Activated naive CD4-positive, alpha-beta T cell treated with Interleukin-2 at 50 U/mL for 16 hours (primary cell): ENCODE measurements around the gene MICAL3.

ENCODE experiments used
- DNase-seq: peaks from one replicate; pipeline ENCODE4 v3.0.0-alpha.2; 2020

MICAL3 gene

DNA sequence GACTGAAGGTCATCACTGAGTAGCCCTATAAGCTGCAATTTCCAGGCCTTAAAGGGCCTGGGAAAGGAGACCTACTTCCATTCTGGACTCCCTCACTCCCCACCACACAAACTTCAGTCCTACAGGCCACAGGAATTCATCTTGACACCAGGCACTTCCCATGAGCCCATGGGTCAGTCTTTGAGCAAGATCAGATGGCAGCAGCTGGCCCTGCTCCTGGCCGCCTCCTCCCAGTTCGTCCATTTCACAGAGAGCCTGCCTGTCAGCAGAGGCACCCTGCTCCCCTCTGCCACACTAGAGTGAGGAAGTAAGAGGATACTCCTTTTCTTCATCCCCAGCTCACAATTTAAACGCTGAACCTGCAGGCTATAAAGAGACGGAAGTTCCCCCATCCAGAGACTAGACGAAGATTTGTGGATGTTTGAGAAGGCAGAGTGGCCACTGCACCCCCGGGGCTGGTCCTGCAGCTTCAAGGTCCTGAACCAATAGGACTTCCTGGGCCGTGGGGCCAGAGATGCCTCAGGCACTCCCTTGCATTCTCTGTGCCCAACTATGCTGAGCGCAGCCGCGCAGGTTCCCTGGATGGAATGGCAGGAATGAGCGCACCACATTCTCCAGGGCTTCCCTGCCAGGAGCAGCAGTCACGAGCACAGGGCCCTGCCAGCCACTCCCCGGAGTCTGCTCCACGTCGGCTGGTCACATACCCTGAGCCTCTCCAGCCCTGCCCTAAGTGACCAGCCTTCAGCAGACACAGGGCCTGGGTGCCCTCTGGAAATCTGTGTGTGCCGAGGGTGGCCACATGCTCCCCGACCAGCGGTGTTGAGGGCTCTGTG, 216.6 kb downstream of the MICAL3 start:
- no peak for DNase-seq

DNA sequence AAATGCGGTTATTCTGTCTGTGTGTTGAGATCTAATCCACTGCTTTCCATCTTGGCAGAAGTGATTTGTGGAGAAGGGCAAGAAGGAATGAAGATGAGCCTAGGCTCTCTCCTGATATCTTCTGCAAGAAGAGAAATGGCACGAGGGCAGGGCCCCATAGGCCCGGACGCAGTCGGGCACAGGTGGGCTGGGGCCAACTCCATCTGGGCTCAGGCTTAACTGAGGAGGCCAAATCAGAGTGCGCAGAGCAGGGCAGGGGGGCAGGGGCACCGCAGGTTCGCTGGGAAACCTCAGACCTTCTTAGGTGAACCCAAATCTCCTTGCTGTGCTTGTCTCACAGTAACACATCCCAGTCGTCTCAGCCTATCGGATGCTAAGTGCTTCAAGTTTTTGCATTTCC, 217.3 kb downstream of the MICAL3 start:
- DNase-seq, result no peak

DNA sequence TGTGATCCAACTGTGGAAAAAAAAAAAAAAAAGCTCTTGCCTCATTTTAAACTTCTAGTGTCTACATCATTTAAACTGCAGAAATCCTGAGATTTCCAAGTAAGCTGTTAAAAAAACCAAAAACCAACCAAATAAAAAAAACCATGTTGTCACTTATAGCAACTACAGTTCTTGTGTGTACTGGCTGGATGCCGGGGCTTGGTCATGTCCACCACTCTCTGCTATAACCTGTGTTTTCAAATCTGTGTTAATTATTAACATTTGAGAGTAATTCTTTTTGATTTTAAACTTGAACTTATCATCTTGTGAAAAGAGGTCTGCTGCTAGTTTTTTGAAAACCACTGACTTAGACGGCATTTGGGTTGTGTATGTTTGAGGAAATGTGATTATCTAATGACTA, 217.9 kb downstream of the MICAL3 start:
- DNase-seq, result no peak

DNA sequence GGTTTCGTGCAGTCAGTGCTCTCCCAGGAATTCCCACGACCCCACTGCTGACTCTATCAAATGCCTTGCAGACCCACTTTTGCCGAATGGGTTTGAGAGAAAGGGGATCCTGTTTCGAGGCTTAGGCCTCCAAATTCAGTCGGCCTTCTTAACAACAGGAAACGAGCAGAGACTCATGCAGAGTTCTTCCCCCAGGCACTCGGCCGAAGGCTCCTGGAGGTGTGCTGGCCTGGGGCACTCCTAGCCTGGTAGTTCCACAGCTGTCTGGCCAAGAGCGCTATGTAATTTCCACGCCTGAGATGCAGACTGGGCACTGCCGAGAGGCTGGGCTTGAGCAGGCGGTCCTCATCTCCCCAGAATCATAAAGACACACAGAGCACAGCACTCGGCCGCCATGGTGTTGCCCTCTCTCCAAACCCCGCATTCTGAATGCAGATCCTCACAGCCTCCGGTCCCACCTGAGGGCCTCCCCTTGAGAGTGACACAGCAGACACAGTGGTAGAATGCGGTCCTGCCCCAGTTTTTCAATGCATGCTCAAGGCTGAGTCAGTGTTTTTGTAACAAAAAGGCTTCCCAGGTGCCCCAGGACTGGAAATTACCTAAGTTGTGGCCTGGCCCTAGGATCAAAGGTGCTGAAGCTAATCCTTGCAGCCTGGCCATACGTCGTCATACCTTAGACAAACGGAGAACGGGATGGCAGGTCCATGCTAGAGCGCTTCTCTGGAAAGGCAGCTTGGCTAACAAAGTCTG, 219.9 kb downstream of the MICAL3 start:
- no peak for DNase-seq

DNA sequence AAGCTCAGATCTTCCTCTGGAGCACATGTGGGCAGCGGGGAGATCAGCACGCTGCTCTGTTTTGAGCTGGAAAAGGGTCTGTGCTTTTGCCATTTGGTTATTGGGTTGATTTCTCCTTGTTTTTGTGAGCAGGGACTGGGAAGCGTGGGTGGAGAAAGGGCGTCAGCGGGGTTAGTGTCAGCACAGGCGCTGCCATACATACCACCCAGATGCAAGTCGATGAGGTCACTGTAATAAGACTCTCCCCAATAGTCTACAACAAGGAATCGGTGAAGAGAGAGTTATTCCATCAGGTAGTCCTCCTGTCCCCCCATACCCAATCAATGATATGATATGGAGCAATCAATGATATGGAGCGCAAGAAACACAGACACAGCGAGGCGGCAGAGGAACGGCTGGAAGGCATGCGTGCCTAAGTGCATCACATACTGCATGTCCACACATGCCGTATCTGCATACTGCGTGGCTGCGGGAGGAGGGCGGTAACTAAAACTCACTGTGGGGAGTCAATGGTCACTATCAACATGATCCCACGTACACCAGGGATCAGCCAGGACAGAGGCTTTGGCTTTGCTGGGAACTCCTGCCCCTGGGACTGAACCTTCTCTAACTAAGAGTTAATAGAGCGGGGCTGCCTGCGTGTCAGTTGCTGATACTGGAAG, 220.6 kb downstream of the MICAL3 start:
- no peak for DNase-seq

DNA sequence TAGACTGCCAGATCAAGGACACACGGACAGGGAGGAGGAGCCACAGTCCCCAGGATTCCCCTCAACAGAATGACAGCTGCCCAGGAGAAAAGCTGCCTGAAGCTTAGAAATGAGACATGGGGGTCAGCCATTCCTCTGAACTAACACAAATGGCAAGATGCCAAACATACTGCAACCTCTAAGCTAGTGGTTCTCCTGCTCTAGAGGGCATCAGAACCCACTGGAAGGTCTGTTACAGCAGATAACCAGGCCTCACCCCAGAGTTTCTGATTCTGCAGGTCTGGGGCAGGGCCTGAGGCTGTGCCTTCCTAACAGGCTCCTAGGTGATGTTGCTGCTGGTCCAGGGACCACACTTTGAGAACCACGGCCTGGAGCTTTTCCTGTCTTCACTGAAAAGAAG, 221.5 kb downstream of the MICAL3 start:
- DNase-seq, result no peak

DNA sequence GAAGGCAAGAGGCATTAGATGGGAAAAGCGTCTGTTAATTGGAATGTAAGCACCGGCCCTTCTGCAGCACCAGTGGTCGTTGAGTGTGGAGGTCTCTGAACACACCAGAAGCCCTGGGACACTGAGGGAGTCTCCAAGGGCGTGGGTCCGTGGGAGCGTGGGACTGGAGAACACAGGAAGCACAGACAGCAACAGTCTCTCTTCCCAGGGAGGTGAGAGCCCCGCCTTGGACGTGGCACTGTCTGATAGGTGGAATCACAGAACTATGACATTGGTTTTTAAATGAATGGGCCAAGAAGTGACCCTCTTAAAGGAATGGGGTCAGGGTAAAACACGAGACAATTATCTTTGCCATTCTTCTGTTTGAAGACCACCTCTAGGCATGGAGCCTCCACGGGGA, 221.9 kb downstream of the MICAL3 start:
- no peak for DNase-seq

DNA sequence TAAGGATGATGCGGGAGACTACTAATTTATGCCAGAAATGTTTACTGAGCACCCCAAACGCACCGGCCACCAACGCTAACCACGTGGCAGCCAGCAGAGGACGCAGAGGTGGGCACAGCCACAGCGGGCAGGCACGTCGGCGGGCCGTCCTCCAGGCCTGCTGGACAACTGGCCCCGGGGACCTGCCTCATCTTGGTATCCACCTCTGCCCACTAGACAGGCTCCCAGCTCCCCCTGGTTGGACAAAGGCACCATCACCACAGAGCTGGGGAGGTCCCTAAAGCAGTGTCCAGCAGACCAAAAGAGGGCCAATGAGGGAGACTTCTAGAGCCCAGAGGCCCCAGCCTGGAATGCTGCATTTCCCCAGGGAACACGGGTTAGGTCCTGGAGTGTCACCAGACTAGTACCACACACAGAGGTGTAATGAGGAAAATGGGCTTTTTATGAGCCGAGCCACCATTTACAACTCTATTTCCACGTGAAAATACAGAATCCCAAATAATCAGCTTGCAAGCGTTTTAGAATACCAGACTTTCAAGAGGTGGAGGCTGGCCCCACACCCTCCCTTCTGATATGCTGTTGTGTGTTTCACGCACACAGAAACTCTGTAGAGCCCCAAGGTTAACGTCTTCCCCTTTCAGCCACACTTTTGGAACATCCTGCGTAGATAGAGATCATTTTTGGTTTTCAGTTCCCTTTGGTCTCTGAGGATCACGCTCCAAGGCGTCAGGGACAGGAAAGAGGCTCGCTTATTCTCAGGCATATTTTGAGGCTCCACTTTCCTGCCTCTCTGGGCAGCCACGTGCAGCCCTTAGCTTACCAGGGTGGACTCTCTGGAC, 226.4 kb downstream of the MICAL3 start:
- DNase-seq, result no peak

DNA sequence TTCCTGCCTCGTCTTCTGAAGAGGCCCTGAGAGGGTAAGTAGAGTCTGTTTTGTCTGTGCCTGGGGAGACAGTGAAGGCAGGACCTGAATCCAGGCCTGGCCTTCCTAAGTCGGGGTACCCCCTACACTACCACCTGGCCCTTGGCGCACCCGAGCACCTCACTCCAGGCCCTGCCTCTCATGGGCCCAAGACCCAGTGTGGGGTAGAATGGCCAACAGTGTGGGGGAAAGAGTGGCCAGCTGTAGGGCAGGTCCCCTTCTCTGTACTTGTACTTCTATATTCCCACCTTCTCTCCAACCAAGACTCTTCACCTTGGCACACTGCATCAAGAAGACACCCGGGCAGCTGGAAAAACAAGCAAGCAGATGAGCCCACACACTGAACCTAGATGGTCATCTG, 227.7 kb downstream of the MICAL3 start:
- DNase-seq, result no peak

DNA sequence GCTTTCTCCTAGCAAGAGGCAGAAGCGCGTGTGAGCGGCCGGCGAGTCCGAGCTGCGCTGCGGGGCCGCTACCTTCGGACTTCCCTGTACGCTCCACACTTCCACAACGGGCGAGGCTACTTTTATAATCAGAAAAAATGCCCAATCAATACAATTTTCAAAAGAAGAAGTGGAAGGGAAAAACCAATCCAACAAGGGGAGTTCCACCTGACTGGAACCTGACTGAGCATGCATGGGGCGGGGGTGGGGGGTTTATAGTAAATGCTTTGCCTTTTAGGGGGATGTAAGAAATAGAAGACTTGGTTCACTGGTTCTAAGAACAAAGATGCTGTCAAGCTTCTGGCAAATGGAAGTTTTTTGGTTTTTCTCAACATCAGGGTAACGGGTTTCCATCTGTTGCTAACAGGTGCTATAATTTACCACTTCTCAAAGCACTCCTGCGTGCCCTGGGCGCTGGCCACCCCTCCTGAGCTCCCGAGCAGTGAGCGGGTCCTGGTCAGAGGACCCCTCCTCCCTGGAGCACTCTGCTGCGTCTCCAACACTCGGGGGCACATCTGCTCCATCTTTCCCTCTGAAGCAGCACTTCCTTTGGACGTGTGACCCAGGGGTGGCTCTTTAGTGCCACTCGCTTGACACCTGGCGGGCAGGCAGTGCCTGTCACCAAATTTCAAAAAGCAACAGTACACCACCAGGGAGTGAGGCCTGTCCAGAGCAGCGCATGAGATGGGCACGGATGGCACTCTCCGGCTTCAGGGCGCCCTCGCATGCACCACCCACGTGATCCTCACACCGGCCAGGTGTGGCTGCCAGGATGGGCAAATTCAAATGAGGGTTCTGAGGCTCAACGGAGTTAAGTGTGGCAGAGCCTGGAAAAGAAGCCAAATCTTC, 228.5 kb downstream of the MICAL3 start:
- no peak for DNase-seq

DNA sequence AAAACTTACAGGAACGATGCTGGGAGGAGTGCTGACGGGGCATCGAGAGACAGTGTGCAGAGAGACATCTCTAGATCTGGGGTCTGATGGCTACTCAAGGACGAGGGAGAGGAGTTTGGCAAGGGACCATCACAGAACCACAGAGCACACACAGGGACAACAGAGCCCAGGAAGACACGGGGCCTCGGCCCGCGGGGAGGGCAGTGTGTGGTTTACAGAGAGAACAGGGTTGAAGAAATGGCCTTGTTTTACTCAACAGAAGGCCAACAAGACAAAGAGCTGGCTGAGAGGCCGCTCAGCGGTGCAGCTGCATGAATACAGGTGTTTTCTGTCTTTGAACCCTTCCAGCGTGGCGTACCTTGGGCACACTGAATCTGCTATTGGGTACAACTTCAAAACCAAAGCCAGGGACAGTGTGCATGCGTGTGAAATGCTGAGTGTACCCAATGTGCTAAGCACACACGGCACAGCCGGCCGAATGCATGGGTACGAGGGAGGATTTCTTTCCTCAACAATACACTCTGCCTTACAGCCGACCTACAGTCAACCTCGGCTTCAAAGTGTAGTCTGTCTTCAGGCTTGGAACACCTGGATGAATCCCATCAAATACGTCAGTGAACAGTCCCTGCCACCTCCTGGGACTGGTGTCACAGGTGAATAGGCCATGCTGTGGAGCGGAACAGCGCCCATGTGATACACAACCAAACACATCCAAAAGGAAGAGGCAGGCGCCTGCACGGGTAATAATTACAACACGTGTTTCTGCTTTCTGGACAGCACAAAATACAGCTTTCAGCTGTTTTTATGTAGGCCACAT, 229.4 kb downstream of the MICAL3 start:
- no peak for DNase-seq

DNA sequence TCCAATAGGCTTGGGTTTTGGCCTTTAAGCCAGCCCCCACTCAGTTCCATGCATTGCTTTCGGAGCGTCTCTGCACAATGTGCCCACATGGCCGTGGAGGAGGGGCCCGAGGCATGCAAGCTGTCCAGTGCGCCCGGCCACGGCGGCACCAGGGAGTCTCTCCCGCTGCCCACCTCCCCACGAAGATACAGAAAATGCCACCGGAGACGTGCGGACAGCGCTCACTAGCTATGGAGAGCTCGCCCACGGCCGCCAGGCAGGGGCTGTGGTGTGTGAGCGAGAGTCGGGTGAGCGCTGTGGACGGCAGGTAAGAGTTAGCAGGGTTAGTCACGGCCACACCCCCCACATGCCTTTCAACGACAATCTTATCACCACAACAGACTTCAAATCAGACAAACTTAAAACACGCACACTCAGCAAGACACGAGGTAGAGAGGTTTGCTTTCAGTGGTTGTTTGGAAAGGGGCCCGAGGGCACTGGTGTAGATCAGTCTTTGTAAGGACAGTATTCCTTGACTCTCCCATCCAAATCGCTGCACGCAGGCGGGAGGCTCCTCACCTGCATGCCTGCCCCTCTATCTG, 231.4 kb downstream of the MICAL3 start:
- no peak for DNase-seq

DNA sequence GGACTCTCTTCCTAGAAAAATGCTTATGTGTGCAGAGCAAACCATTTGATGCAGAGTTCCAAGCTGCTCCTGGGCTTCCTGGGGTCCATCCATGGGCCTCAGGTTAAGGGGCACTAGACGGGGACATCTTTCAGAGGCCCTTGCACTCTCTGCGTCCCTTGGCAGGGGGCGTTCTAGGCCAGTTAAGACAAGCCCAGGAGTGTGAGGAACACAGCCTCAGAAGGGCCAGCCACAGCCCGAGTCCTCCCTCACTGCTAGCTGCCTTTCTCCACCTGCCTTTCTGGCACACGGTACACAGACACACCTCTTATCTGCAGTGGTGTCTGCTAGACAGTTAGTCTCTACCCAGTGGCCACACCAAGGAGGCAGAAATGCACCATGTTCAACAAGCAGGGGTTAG, 232.1 kb downstream of the MICAL3 start:
- DNase-seq, result no peak

DNA sequence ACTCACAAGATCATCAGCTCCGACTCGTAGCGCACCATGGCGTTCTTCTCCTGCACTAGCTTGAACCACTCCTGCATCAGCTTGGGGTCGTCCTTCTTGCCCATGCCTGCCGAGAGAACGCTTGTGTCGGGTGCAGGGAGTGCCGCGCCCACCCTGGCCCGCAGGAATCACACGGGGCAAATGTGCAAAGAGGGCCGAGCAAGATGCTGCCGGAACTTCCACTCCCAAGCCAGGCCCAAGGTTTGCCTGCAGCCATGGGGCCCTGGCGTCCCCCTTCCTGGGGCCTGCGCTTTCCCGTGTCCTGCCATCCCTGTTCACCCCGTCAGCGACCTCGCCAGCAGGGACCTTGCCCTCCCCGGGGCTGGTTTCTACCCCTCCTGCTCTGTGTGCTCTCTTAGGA, 233.2 kb downstream of the MICAL3 start:
- DNase-seq, result no peak

DNA sequence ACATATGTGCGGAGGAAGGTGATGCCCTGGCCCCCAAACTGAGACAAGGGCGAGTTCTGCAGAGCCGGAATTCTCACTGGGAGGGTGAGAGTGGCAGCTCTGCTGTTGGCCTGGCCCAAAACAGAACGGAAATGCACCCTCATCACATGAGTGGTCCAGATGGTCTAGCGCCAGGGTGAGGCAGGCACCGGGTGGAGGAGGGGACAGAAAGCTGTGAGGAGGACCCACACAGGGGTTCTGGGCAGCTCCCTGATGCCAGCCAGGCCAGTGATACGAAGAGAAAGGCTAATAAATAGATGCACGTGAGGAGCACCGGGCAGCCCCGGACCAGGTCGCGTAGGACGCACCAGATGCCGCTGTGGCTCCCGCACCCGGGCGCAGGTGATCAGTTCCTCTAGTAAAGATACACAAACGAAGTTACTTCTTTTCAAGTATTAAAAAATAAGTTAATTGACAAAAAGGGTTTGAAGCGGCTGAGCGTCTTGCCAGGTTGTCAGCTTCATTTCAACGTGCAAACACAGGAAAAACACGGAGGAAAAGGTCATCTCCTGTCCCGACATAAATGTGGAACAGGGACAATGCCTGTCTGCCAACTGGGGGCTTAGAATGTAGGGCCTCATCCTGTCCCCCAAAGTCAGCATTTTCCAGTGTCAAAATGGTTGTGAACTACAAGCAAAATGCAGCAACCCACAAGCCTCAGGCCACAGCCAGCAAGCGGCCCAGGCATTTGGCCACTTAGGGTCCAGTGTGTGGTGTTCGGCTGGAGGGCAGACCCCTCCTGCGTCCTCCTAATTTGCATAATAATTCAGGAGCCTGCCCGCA, 234.8 kb downstream of the MICAL3 start:
- DNase-seq, result no peak

DNA sequence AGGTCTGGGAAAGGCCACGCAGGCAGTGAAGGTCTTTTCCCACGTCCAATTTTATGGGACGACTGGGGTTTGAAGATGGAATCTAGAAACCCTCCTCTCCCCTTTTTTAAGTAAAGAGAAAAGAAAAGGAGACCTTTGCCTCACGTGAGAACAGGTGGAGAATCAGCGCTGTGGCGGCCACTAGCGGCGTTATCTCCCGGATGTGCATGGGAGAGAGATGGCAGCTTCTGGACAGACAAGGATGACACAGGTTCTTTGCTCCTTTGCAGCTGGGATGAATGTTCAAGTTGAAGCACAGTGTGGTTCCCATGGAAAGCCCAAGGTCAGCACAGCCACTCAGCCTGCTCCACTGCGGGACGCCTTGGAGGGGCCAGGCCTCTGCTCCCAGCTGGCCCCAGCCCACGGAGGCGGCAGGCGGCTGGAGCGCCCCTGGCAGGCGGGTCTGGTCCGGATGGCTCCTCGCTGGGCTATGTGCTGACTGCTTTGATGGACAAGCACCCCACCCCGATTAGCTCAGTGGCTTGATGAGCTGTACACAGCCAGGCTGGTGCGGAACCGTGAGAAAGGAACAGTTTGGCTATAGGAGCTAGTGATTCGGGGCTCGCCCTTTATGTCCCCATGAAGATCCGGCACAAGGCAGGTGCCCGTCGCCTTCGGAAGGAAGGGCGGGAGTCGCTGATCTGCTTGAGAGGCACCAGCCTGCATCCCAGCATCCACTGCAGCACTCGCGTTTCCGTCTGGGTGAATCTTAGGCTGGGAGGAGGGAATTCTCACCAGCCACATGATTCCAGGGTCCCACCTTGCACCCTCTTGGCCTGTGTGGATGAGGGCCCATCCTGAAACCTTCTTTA, 235.6 kb downstream of the MICAL3 start:
- DNase-seq, result no peak

DNA sequence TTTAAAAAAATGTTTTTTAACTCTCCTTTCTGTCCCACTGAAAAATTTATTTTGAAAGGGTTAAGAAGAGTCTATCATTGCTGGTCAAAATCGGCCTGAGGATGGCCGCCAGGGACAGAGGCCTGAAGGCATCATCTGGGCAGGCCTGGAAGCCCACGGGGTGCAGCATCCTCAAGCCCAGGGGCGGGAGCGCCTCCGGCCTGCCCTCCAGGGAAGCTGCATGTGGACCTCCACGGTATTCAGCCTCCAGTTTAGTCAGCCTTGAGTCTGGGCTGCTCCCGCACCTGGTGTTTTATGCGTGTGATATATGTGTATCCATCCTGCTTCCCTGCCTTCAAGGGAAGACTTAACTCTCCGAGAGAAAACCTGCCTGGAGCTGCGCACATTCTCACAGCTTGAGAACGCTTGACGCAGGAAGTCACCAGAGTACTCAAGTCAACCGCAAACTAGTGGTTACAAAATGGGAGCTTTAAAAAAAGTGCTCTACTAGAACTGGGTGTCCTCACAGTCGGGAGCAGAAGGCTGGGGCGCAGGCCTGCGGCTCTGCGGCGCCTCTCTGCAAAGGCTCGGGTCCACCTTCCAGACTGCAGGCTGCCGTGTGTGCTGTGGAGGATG, 236.5 kb downstream of the MICAL3 start:
- no peak for DNase-seq

DNA sequence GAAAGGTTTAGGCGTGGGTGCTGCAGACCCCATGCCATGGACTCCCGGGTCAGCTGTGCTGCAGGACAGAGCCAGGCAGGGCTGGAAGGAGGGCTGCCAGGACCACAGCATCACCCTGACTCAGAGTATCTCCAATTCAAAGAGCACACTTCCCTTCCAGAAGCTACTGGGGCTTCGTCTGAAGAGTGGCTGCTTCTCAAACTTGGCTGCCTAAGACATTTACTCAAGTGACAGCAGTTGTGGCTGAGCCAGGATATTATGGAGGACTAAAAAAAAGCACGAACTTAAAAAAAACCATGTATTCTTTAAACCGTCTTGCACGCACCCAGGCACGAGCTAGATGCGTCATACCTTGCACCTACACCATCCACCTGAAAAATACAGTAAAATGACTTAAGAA, 237.1 kb downstream of the MICAL3 start:
- DNase-seq, result no peak
